Amygdala (tissue), 56 donors: ENCODE data around the gene MTHFD1L.

Experiments
- DNase-seq, 56 donors: peaks; one replicate each; lab custom pipeline; 2025; lab: John Stamatoyannopoulos, UW

MTHFD1L gene

DNA sequence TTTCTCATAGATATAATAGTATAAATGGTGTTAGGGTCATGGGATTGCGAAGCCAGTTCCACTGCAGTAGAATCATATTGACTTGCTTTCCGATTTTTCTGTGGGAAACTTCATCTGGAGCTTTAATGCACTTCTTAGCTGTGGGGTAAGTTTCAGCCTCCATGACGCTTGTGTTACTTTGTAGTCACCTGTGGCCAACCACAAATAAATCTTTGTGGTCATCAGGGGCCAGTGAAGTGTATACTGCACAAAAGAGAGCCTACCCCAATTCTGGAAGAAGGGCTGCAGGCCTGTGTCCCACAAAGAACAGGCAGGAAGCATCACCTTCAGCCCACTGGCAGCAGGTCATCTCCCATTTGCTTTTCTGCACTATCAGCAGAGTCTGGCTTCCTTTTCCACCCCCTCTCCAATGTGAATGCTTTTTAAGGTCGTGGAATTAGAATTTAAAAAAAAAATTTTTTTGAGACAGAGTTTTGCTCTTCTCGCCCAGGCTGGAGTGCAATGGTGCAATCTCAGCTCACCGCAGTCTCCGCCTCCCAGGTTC lies 32.0 kb downstream of the MTHFD1L start:
- no peak for DNase-seq

DNA sequence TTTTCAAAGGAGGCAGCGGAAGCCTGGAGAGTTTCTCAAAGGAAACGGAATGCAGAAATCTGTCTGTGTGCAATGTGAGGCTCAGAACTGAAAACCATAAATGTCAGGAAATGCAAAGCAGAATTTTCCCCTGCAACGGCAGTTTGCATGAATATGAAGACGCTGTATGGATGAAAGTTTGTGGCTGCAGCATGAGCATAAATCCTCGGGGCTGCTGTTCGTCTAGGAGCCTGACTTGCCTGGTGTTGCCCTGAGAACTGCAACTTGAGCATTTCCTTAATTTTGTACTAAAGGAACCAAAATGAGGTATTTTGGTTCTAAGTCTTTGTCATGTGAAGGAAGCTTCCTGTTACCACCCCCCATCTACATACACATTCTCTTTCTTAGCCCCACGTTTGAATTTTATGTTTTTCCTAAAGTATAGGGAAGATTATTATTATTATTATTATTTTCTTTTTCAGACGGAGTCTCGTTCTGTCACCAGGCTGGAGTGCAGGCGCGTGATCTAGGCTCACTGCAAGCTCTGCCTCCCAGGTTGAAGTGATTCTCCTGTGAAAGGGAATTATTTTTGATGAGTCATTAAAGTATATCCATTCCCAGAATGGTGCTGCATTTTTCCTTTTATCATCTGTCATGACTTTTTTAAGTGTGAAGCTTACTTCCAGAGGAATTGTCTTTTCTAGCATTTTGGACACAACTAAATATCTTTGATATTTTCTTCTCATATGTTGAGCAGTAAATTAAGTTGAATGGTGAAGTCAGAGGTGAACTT lies 33.1 kb downstream of the MTHFD1L start:
- no peak for DNase-seq

DNA sequence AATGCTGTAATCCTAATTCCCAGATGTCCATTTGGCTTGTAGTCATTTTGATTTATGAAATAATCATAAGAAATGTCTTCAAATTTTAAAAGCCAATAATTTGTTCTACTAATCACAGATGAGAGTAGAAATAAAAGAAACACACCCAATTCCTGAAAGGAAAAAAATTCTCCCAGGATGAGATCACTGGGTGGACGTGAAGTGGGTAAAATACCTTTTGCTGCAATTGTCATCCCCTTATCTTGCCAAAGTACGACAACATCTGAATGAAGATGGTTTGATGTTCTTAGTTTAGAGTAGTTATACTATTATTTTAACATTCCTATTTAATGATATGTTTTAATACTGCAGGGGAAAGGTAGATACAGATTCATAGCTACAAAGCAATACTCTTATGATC lies 33.7 kb downstream of the MTHFD1L start:
- no peak for DNase-seq

GRCh38 chr6:150900049-150900448 lies 34.5 kb downstream of the MTHFD1L start:
- DNase-seq = no peak

- no peak for DNase-seq
Observed at GRCh38 chr6:150902142-150902776, 36.8 kb downstream of the MTHFD1L start.

DNA sequence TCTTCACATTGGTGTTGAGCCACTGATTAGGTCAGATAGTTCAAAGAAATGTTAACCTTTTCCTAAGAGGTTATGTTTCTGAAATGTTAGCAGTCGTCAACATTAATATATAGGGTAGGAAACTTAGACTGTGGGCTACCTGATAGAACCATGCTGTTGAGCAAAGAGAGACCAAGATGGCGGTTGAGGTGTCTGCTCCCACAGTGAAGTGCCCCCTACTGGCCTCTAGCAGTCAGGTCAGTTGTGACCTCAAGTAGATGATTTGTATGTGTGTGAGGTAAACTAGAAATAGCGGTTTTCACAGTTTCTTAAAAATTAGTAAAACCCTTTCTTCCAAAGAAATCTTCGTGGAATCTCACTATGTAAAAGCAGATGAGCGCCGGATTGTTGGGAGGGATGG lies 40.3 kb downstream of the MTHFD1L start:
- no peak for DNase-seq

GRCh38 chr6:150906641-150907326 lies 41.3 kb downstream of the MTHFD1L start:
- DNase-seq = no peak

DNA sequence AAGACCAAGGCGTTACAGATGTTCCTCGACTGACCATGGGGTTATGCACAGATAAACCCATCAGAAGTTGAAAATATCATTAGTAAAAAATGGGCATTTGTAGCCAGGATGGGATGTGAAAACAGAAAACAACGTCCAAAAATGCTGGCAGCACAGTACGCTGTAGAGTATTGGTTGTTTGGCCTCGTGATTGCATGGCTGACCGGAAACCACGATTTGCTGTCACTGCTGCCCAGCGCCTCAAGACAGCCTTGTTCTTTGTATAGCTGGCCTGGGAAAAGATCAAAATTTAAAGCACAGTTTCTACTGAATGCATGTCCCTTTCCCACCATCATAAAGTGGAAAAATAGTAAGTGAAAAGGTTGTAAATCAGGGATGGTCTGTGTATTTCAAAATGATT lies 41.9 kb downstream of the MTHFD1L start:
- DNase-seq = peak in 8 of 56 donors; percentile 4 to 24 (median 12)

GRCh38 chr6:150908901-150909300 lies 43.4 kb downstream of the MTHFD1L start:
- DNase-seq = no peak

GRCh38 chr6:150910561-150910960 lies 45.1 kb downstream of the MTHFD1L start:
- DNase-seq = no peak

GRCh38 chr6:150914372-150914771 lies 48.9 kb downstream of the MTHFD1L start:
- DNase-seq = no peak

DNA sequence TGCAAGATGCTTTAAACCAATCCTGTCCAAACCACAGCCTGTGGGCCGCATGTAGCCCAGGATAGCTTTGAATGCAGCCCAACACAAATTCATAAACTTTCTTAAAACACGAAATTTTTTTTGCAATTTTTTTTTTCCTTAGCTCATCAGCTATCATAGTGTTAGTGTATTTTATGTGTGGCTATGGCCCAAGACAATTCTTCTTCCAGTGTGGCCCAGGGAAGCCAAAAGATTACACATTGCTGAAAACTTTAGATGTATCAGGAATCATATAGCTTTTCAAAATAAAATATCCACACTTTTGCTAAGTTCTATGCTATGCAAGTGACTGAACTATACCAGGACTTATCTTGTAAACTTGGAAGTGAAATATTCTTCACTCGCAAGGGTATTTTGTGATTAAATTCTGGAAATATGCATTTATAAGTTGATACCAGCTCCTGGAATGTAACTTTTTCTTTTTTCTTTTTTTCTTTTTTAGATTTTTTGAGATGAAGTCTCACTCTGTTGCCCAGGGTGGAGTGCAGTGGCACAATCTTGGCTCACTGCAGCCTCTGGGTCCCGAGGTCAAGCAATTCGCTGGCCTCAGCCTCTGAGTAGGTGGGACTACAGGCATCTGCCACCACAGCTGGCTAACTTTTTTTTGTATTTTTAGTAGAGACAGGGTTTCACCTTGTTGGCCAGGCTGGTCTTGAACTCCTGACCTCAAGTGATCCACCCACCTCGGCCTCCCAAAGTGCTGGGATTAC lies 49.8 kb downstream of the MTHFD1L start:
- DNase-seq = no peak

GRCh38 chr6:150915880-150916265 lies 50.4 kb downstream of the MTHFD1L start:
- no peak for DNase-seq

DNA sequence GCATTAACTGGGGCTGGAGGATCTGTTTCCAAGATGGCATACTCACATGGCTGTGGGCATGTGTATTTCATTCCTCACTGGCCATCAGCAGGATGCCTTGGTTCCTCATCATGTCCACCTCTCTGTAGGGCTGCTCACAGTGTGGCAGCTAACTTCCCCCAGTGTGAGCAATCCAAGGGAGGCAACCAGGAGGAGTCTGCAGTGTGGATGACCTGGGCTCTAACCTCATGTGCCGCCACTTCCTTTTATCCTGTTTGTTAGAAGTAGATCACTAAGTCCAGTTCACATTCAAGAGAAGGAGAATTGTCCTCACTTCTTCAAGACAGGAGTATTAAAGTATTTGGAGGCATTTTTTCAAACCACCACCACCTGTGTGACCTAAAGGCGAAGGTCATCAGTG lies 54.4 kb downstream of the MTHFD1L start:
- no peak for DNase-seq

DNA sequence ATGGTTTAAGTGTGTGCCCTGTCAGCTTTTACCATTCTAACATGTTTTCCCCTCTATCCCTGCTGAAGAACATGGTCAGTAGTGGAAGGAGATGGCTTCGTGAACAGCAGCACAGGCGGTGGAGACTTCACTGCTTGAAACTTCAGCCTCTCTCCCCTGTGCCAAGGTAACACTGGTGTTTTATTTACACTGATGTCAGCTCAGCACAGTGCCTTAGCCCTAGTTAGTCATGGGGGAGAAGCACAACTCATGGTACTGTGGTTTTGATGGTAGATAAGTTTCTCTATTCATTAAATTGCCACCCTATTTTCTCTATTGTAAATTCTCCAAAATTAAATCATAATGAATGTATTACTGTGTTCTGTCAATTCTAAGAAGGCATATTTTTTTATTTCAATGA lies 56.6 kb downstream of the MTHFD1L start:
- DNase-seq = no peak

DNA sequence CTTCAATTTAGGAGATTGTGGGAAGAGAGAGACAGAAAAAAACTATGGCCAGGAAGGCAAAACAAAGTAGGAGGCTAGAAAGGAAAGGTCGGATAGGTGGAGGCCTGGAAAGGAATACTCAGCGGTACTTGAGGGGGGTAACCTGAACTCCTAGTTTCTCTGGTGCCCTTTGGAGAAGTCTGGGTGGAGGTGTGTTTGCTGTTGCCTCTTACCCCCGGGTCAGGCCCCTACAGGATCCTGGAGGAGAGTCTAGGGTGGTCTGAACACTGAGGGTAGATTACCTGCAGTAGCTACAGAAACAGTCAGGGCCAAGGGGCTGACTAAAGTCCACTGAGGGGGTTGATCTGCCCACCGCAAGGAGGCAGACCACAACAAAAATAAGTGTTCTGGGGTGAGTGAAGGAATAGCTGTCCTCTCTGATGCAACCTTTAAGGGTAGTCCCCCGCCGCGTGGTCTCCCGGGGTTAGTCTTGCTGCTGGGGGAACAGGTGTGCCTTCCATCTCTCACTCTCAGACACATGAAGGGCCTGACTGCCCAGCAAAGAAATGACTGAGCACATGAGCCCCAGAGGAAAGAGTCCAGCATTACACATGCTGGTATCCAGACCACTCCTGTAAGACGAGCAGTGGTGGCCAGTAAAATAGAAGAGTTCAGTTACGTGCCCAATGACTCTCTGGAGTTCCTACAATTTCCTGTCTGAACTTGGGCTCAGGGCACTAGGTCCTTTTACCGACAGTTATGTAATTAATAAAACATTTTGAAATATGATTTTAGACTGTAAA lies 59.5 kb downstream of the MTHFD1L start:
- no peak for DNase-seq

- DNase-seq = no peak
Observed at GRCh38 chr6:150925590-150925928, 60.1 kb downstream of the MTHFD1L start.

DNA sequence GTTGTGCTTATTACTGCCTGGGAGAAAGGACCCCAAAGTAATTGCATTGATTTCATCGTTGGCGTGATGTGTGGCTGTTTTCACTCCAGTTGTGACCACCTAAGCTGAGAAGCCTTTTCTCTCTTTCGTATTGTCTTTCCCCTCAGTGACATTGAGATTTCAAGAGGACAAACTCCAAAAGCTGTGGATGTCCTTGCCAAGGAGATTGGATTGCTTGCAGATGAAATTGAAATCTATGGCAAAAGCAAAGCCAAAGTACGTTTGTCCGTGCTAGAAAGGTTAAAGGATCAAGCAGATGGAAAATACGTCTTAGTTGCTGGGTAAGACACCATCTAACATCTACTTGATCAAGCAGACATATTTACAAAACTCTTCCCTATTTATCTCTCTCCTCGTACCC lies 60.5 kb downstream of the MTHFD1L start:
- no peak for DNase-seq

GRCh38 chr6:150928882-150929281 lies 63.4 kb downstream of the MTHFD1L start:
- no peak for DNase-seq

GRCh38 chr6:150929416-150929815 lies 63.9 kb downstream of the MTHFD1L start:
- DNase-seq = no peak
